Heart left ventricle (tissue), 13 donors: ENCODE measurements around the gene RAG2.

Experiments
- CTCF ChIP-seq, 12 donors: fragments of 200-600 bp; sonication (generic) in 4 of 12; IDR thresholded peaks; one replicate each; pipeline versions ENCODE4 v1.5.0 to v1.8.0; 2018 to 2022; ENCODE audit warnings: antibody characterized with exemption in 12 of 12, mild to moderate bottlenecking in 5 of 12
- POLR2A ChIP-seq, 2 donors: fragments of 450-650 bp; IDR thresholded peaks; one replicate each; pipeline ENCODE4 v1.6.1; 2017; ENCODE audit warnings: antibody characterized with exemption in 2 of 2, mild to moderate bottlenecking in 2 of 2, moderate library complexity in 2 of 2
- donor health status: ischemic (EF 13 %, LVEDD 7.1; RV severe dilation, severe dysfunction).
- donor health status: DM: no; HTN: yes; CAD: no.
- donor health status: DM: no; HTN: no; CAD: no.
- donor health status: ischemic (EF 25% LVEDD 6.9; RV normal size, moderate dysfunction).
- donor health status: ischemic (EF 25% LVEDD 5.7; RV mildly dilated, moderate dysfunction).
- donor health status: ischemic (EF 35%, LVEDD 5.7; RV mildly dilated, moderate dysfunction).
- donor health status: nonischemic (EF 11% LVEDD 7.7; RV severe dilation, severe dysfunction).
- donor health status: DM: yes; HTN: yes; CAD: no.
- donor health status: PGD.
- donor health status: ischemic (EF 29% LVEDD 5.4; RV normal size, mild dysfunction).
- donor health status: nonischemic (EF 23%, LVEDD 6.1; RV moderate dilation, normal function).

GRCh38 chr11:36578458-36578857 is 19.6 kb downstream of the RAG2 start:
- TF ChIP-seq CTCF (IDR thresholded peaks at IDR 0.05), result no peak
- no peak for TF ChIP-seq POLR2A (IDR thresholded peaks at IDR 0.05)
